G401 (cell line): ENCODE data around the gene ARPIN. TPM values are rescaled to one million over a fixed set of nuclear protein-coding genes. Genes with fewer than 3 reads are reported as not detected.
"Not testable (repeated sequence)": the region's sequence is repeated elsewhere in the genome, so short reads cannot be mapped to it uniquely, and the experiment has no call there.

ENCODE experiments used
- DNase-seq: peaks from one replicate; pipeline ENCODE4 v3.0.0-alpha.2; 2015; ENCODE audit warnings: low spot score
- in situ Hi-C: cut with HindIII; loops from 2 replicates; pipeline ENCODE4 v1.10.0; 2016; ENCODE audit warnings: low sequenced_read_pairs, mixed read lengths
- total RNA-seq: library from RNA; depleted of rRNA; stranded (reverse); fragments of >200 nt; shearing (Covaris generic); gene quantifications from 2 replicates; pipeline ENCODE4 v1.2.3, GENCODE V29; 2014

The ARPIN gene
- total RNA-seq, 1 experiment from 2014 or later = 5.3 TPM

- DNase-seq = no peak
- in situ Hi-C loops = no loop called here
Measured at GRCh38 chr15:89885611-89886010, 27.1 kb downstream of the ARPIN start.

- in situ Hi-C loops, DNase-seq: not testable (repeated sequence)
Measured at GRCh38 chr15:89885179-89885578, 27.6 kb downstream of the ARPIN start.

GRCh38 chr15:89883518-89883917, 29.2 kb downstream of the ARPIN start:
- DNase-seq = no peak
- in situ Hi-C loops = no loop called here

GRCh38 chr15:89880727-89881126, 32.0 kb downstream of the ARPIN start:
- no peak for DNase-seq
- in situ Hi-C loops = no loop called here

- in situ Hi-C loops = no loop called here
- DNase-seq = no peak
Measured at GRCh38 chr15:89878323-89878722, 34.4 kb downstream of the ARPIN start.

GRCh38 chr15:89877083-89877425, 35.7 kb downstream of the ARPIN start:
- DNase-seq = no peak
- in situ Hi-C loops = no loop called here

- DNase-seq = no peak
- in situ Hi-C loops = no loop called here
Measured at GRCh38 chr15:89876396-89877082, 36.2 kb downstream of the ARPIN start.

- in situ Hi-C loops = no loop called here
- no peak for DNase-seq
Measured at GRCh38 chr15:89875741-89876140, 37.0 kb downstream of the ARPIN start.

GRCh38 chr15:89874926-89875564, 37.7 kb downstream of the ARPIN start:
- in situ Hi-C loops = loop anchor here (25.0 kb wide), 1 partner anchor 113 kb away; the partner anchor contains the start of gene MESP1
- DNase-seq = peak; percentile 82

GRCh38 chr15:89870688-89871288, 42.0 kb downstream of the ARPIN start:
- no peak for DNase-seq

GRCh38 chr15:89870006-89870405, 42.7 kb downstream of the ARPIN start:
- no peak for DNase-seq
- in situ Hi-C loops = loop anchor here (25.0 kb wide), 1 partner anchor 108 kb away; the partner anchor contains the start of gene MESP1

More at GRCh38 chr15:89870688-89871288, 42.0 kb downstream of the ARPIN start:
- in situ Hi-C loops = loop anchor here (25.0 kb wide), 1 partner anchor 108 kb away; the partner anchor contains the start of gene MESP1

GRCh38 chr15:89869490-89869889, 43.3 kb downstream of the ARPIN start:
- in situ Hi-C loops = loop anchor here (25.0 kb wide), 1 partner anchor 107 kb away; the partner anchor contains the start of gene MESP1
- DNase-seq = not testable (repeated sequence)

GRCh38 chr15:89864958-89865739, 47.6 kb downstream of the ARPIN start:
- no peak for DNase-seq
- in situ Hi-C loops = loop anchor here (25.0 kb wide), 1 partner anchor 103 kb away; the partner anchor contains the start of gene MESP1

GRCh38 chr15:89863918-89864317, 48.8 kb downstream of the ARPIN start:
- in situ Hi-C loops = loop anchor here (25.0 kb wide), 1 partner anchor 102 kb away; the partner anchor contains the start of gene MESP1
- DNase-seq = no peak

- in situ Hi-C loops = loop anchor here (25.0 kb wide), 1 partner anchor 99 kb away; the partner anchor contains the start of gene MESP1
- no peak for DNase-seq
Measured at GRCh38 chr15:89860891-89861290, 51.9 kb downstream of the ARPIN start.

GRCh38 chr15:89860431-89860830, 52.3 kb downstream of the ARPIN start:
- no peak for DNase-seq
- in situ Hi-C loops = loop anchor here (25.0 kb wide), 1 partner anchor 98 kb away; the partner anchor contains the start of gene MESP1

- DNase-seq = no peak
- in situ Hi-C loops = loop anchor here (25.0 kb wide), 1 partner anchor 97 kb away; the partner anchor contains the start of gene MESP1
Measured at GRCh38 chr15:89858661-89859458, 53.9 kb downstream of the ARPIN start.

GRCh38 chr15:89857673-89858072, 55.1 kb downstream of the ARPIN start:
- DNase-seq = no peak
- in situ Hi-C loops = loop anchor here (25.0 kb wide), 1 partner anchor 95 kb away; the partner anchor contains the start of gene MESP1
